Hippocampal formation (tissue), 2 donors: ENCODE results near the gene NMNAT3.

Source experiments
- DNase-seq, 2 donors: peaks; one replicate each; lab custom pipeline; 2025; lab: John Stamatoyannopoulos, UW

Gene NMNAT3

GRCh38 chr3:139675327-139675726 lies 2.4 kb downstream of the NMNAT3 start:
- no peak for DNase-seq

DNA sequence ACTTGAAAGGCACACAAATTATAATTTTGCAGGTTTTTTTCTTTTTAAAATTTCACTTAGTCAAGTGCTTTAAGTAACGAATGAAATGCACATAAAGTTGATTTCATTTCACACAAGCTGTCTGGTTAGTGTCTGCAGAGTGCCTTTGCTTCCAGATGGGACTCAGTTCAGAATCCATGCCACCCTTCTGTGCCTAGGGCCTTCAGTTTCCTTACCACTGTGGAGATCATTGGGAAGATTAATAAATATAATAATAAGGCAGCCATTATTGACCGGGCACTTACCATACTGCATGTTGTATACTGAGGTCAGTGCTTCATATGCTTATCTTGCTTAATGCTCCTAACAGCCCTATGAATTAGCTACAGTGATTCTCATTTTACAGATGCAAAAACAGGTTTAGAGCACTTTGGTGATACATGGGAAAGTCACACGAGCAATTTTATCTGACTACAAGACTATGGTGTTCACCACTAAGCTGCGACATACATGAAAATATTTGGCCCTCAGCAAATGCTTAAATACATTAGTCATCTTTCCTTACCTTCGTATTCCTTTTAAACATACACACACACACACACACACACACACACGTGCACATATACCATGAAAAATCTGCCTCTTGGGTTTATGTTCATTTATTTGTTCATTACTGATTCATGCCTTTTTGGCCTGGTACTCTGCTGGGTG lies 3.1 kb downstream of the NMNAT3 start:
- DNase-seq = no peak

DNA sequence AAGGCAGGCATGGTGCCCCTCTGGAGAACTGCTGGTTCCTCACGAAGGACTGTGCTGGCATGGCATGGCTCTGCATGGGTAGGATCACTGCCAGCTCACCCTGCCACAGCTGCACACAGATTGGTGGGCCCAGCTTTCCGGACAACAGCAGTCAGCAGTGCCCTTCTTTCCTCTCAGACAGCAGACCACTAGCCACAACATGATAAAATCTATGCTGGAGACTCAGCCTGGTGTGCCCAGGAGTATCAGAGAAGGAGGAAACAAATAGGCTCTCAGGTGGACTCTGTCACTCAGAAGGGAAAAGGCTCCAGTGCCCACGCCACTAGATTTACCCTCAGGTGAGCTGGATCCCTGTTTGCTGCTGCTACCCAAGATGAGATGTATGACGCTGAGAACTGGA lies 4.9 kb downstream of the NMNAT3 start:
- DNase-seq = no peak

DNA sequence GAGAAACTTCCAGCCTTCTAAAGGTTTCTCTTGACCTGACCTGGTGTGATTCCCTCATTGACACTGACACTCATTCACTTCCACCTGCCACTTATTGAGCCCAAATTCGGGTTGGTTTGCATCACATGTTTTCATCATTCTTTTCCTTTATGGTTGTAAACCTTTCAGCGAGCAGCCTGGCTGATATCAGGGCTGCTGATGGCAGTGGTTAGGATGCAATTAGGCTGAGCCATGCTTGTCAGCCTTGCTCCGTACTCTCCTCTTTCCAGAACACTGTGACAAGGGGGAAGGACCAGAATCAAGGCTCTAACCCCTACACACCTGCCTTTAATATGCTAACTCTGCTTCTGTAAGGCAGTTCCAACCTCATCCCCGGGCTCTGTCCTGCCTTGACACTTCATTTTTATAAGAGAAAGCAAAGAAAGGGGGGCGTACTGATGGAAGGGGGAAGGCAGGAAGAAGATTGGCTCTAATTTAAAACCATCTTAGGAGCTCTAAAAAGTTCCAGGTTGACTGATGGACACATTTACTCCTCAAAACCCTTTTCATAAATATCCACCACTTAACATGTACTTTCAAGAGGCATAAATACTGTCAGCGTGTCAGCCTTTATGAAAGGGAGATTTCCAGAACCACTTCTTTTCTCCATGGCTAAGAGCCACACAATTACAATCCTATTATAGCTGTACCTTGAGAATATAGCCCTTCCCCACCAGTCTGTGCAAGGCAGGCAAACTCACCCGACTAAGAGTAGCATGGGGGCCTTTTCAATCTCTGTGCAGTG lies 5.7 kb downstream of the NMNAT3 start:
- DNase-seq = no peak

- no peak for DNase-seq
These were observed 6.7 kb downstream of the NMNAT3 start for GRCh38 chr3:139671107-139671506.

- no peak for DNase-seq
These were observed 7.6 kb downstream of the NMNAT3 start for GRCh38 chr3:139670196-139670595.

GRCh38 chr3:139668332-139668731 lies 9.4 kb downstream of the NMNAT3 start:
- DNase-seq = no peak

- no peak for DNase-seq
These were observed 12.8 kb downstream of the NMNAT3 start for GRCh38 chr3:139664958-139665357.

- DNase-seq = no peak
These were observed 17.5 kb downstream of the NMNAT3 start for GRCh38 chr3:139660269-139660668.

- DNase-seq = no peak
These were observed 18.3 kb downstream of the NMNAT3 start for GRCh38 chr3:139659511-139659910.

DNA sequence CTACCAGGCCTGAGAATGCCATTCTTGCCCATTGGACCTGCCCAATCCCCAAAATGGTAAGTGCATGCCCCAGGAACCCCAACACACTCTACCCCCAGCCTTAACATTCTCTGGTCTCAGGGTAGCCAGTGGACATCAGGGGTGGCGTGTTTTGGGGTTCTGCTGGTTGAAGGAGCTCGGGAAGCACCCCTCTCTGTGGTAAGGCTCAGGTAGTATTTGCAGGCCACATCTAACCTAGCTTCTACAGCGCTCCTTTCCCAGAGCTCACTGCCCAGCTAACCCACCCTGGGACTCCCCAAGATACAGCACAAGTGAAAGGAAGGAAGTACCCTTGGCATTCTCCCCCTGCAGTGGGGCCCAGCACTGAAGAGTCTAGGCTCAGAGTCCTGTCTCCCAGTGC lies 19.8 kb downstream of the NMNAT3 start:
- DNase-seq = no peak

GRCh38 chr3:139657434-139657833 lies 20.3 kb downstream of the NMNAT3 start:
- no peak for DNase-seq

DNA sequence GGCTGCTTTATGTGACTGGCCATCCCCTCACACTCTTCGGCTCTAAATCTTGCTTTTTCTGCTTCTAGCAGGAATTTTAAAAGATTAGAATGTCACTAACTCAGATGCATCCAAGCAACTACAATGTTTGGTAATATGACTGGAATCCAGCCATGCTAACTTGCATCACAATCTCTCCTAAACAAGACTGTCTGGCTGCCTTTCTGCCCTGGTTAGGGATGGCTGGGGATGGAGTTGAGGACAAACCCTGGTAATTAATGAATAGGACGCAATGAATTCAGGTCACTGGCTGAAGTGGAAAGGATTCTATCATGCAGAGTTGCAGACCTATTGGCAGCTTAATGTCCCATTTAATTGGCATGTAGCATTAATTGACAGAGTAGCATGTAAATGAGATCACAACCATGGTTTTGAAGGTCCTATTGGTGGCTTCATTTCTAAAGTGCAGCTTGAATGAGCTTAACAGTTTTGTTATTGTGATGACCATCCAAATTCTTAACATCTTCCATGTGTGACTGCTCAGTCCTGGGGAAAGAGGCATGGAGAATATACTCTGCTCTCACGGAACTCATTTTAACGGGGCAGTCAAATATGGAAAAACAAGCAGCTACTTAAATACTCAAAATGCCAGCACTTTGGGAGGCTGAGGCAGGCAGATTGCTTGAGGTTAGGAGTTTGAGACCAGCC lies 21.7 kb downstream of the NMNAT3 start:
- no peak for DNase-seq

DNA sequence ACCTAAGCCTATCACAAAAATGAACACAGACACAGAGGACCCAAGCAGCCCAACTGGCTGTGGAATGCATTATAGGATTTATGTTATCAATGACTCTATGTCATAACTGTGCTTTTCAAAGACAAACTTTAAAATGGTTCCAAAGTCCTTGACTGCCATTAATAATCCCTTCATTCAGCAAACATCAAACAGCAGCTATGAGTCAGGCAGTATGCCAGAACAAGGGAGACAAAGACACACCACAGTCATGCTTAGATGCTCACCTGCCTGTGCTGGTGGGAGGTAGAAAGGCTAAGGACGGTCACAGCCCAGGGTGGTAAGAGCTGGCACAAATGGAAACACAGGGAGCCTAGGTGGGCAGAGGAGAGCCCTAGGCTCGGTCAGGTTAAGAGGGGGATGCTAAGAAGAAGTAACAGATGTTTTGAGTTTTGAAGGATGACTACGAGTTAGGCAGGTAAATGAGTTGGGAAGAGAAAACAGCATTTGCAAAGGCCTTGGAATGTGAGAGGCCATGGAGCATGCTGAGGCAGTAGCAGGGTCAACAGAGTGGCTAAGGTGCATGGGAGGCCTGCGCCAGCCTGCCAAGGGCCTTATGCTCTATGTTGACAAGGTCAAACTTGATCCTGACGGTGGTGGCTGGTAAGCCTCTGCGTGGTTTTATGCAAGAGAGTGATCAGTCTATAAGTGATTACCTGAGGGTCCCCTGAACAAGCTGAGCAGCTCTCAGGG lies 23.0 kb downstream of the NMNAT3 start:
- DNase-seq = no peak

GRCh38 chr3:139653582-139653981 lies 24.2 kb downstream of the NMNAT3 start:
- no peak for DNase-seq

DNA sequence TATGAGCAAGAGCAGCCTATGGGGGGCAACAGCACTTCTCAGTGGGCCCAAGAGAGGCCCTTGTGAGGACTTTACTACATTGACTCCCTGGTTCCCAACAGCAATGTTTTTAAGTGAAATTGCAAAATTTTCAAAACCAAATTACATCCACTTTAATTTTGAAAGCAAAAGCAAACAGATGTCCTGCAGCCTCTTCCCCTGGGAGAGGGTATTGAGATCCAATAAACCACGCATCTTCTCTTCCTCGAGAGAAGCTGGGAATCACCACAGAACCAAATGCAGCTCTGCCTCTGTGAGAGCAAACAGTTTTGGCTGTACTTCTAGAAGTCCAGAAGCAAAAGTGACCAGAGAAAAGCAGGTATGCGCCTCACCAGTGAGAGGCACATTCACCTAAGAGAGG lies 25.2 kb downstream of the NMNAT3 start:
- DNase-seq = no peak

DNA sequence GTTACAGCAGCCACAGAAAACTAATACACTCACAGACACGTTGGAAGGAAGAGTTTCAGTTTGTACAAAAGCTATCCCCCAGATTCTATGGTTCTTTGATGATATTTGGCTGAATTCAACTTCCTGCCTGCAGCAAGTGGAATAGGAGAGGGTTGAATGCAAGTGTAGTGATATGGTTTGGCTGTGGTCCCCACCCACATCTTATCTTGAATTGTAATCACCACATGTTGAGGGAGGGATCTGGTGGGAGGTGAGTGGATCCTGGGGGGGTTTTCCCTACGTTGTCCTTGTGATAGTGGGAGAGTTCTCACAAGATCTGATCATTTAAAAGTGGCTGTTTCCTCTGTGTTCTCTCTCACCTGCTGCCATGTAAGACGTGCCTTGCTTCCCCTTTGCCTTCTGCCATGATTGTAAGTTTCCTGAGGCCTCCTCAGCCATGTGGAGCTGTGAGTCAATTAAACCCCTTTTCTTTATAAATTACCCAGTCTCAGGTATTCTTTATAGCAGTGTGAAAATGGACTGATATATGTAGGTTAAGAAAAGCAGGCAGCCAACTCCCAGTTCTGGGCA lies 29.8 kb downstream of the NMNAT3 start:
- no peak for DNase-seq

DNA sequence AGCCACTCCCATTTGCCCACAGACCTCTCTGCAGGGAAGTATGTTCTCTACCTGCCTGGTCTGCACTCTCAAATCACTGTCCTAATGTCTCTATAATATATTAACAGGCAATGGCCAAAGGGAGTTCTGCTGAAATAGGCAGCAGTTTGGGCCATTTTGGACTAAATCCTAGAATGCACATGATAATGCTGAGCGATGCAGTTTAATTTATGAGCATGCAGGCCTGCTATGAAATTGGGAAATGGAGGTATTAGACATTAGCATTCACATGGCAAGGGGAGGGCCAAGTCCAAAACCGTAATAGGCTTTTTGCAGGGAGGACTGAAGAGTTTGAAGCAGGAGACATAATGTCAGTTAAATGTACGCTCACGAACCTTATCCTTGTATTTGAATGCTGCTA lies 31.3 kb downstream of the NMNAT3 start:
- no peak for DNase-seq

- no peak for DNase-seq
These were observed 34.8 kb downstream of the NMNAT3 start for GRCh38 chr3:139642996-139643395.

GRCh38 chr3:139640456-139640855 lies 37.3 kb downstream of the NMNAT3 start:
- no peak for DNase-seq

DNA sequence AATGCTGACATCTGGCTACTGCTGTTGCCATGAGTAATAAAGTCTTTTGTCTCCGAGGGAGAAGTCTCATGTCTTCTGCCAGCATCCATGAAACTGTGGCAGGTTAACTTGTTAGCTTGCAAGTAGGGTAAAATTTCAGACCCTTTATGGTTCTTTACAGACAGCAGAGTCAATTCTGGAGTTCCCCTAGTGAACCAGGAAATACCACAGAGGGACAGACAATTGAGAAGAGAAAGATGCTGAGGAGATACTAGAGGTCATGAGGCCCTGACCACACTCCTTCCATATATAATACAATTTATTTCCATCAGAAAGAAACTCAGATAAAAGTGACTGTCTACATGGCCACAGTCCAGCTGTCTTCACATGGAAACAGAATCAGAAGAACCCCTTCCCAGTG lies 38.1 kb downstream of the NMNAT3 start:
- no peak for DNase-seq

GRCh38 chr3:139638518-139638917 lies 39.3 kb downstream of the NMNAT3 start:
- DNase-seq = no peak
